GM11168 (cell line): Measurements from ENCODE around the gene AMOTL1.

ENCODE experiments used
- in situ Hi-C: fragments of 300-500 bp; cut with MboI; formaldehyde crosslinking; loops from one replicate; pipeline ENCODE4 v1.12.0; 2022; ENCODE audit warnings: low sequenced_read_pairs; ENCODE audit not compliant: unreplicated experiment

Gene AMOTL1

DNA sequence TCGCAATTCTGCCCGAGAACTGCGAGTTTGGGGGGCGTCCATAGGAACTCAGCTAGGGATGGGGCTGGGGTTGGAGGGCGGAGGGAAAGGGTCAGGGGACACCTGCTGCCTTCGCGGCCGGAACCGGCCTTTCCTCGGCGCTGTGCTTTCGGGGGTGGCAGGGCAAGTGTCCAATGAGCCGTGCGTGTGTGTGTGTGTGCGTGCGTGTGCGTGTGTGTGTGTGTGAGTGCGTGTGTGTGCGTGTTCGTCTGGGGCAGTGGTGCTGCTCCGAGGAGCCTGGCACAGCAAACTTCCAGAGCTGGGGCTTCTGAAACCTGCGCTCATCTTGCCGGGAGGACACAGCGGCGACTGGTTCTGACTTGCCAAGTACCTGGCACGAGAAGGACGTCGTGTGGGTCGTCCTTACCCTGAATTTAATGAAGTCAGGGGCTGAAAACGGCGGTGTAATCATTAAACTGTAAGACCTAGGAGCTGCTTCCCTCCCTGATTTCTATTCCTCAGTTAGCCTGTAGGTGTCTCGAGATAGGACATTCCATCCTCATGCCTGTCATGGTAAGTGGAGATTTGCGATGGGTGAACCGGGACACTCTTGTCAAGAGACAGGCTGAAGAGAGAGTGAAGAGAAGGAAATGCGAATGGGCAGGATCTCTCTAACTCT is 27.0 kb upstream of the AMOTL1 start:
- in situ Hi-C loops = no loop called here

- in situ Hi-C loops = no loop called here
These were observed 25.5 kb upstream of the AMOTL1 start for GRCh38 chr11:94742665-94743064.

DNA sequence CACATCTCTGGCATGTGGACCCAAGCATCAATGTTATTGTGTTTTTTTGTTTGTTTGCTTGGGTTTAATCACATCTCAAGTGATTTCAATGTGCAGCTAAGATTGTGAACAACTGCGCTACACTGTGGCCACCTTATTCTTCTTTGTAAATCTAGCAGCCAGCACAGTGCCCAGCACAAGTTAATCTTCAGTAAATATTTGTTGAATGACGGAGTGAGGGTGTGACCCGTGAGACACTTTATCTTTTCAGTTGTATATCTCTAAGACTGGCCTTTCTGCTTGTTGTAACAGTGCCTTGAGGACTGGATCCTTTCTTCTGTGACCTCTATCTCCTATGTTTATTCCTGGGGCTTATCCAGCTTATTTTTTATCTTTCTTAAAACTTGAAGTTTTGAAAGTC is 21.4 kb upstream of the AMOTL1 start:
- in situ Hi-C loops = no loop called here

DNA sequence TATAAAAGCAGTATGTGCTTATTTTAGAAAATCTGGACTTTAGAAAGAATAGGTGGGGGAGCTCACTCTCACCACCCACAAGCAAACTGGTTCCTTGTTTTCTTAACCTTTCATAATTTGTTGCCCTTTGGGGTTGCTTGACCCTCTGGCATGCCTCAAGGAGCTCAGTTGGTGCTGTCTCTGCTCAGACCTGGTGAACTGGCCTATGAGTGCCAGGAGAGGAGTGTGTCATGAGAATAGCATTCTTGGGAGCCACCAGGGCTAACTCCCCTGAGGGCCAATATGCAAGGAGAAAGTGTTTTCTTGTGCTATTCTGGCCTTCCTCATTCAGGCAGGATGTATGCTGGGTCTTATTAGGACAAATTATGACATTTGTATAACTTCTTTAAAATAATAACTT is 21.0 kb upstream of the AMOTL1 start:
- in situ Hi-C loops = no loop called here

DNA sequence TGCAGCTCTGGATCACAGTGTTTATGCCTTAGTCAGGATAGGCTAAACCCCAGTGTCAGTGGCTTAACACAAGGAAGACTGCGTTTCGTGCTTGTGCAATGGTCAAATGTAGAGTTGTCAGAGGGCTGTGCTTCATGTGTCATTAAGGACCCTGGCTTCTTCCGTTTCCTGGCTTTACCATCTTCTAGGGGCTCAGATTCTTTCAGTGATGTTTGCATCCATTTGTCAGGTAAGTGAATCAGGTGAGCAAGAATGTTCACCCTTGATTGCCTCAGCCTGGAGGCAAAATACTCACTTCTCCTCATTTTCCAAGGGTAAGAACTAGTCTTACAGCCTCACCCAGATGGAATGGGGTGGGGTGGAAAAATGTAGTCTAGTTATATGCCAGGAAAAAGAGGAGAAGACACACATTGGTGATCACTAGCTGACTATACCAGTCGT is 20.5 kb upstream of the AMOTL1 start:
- in situ Hi-C loops = no loop called here

- in situ Hi-C loops = no loop called here
These were observed 18.8 kb upstream of the AMOTL1 start for GRCh38 chr11:94749369-94749768.

GRCh38 chr11:94750319-94751217 is 17.6 kb upstream of the AMOTL1 start:
- in situ Hi-C loops = no loop called here

DNA sequence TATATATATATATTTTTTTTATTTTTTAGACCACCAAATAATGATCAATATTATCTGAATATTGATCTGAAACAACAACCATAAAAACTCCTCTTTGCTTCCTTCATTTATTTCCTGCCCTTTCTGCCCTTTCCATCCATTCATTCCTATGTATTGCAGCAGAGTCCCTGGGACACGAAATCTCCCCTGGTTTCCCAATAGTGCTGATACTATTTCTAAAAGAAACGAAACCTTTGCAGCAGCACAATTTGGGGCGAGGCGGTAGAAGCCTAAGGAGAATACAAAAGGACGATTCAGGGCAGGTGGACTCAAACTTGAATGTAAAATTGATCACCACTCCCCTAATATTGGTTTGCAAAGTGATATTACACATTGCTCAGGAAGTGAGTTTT is 16.9 kb upstream of the AMOTL1 start:
- in situ Hi-C loops = no loop called here

DNA sequence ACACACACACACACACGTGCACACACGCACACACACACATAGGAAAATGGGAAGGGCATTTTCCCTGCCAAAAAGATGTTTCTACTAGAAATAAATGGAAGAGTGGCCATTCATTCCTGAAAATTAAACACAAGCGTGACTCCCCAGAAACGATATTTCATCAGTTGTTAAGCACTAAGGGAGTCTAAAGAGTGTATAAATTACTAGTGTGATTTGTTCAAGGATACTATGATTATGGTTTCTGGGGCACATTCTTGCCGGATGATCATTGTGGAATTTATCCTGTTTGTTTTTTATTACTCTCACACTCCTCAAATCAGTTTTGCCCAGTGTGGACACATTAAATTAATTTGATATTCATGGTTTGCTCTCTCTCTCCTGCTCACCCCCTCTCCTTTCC is 16.4 kb upstream of the AMOTL1 start:
- in situ Hi-C loops = no loop called here

GRCh38 chr11:94753630-94754029 is 14.5 kb upstream of the AMOTL1 start:
- in situ Hi-C loops = no loop called here

DNA sequence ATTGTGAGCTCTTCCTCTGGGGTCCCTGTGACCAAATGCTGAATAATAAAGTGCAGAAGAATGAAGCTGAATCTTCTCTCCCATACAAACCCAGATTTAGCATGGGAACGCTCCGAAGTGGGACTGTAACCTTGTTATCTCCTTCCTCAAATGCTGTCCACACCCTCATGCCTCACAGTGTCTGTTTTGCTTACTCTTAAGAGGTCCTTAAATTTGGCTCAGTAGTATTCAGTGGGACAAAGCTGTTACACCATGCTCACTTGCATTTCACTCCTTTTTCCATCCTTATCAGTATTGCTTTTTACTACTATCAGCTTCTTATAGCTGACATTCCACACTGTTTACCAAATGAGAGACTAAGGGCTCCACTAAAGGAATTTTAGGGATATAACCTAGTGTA is 13.8 kb upstream of the AMOTL1 start:
- in situ Hi-C loops = no loop called here

- in situ Hi-C loops = no loop called here
These were observed 13.3 kb upstream of the AMOTL1 start for GRCh38 chr11:94754819-94755218.

DNA sequence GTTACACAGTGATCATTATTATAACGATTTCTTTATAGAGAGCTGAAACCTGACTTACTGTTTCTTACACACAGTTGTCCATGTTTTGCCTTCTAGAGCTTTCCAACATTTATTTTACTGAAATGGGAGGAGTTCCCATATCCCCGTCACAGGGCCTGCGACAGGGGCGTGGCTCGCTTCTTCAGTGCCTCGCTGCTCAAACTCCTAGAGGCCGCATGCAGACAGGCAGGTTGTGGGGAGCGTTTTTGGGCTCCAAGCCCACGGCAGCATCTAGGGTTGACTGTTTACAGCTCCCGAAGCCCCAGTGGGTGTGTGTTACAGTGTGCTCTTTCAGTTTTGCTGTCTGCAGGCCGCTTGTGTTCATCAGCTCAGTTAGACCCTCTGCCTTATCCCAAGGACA is 12.7 kb upstream of the AMOTL1 start:
- in situ Hi-C loops = no loop called here

- in situ Hi-C loops = no loop called here
These were observed 11.0 kb upstream of the AMOTL1 start for GRCh38 chr11:94757037-94757735.

GRCh38 chr11:94758666-94759065 is 9.5 kb upstream of the AMOTL1 start:
- in situ Hi-C loops = no loop called here

DNA sequence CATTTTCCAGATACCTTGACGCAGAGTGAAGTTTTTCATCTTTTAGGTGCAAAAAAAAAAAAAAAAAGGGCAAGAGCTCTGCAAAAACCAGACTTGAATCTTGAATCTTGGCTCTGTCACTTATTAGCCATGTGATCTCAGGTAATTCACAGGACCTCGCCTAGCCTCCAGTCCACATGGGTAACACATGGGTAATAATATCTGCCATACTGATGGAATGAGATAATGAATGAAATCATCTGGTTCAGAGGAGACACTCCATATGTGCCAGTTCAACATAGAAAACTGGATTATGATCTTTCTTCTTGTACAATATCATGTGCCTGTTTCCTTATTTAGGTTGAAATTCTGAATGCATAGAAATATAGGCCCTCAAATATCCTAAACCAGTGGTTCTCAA is 8.6 kb upstream of the AMOTL1 start:
- in situ Hi-C loops = no loop called here

GRCh38 chr11:94760296-94760695 is 7.9 kb upstream of the AMOTL1 start:
- in situ Hi-C loops = no loop called here

- in situ Hi-C loops = no loop called here
These were observed 5.9 kb upstream of the AMOTL1 start for GRCh38 chr11:94762208-94762607.

GRCh38 chr11:94762995-94763394 is 5.2 kb upstream of the AMOTL1 start:
- in situ Hi-C loops = no loop called here

DNA sequence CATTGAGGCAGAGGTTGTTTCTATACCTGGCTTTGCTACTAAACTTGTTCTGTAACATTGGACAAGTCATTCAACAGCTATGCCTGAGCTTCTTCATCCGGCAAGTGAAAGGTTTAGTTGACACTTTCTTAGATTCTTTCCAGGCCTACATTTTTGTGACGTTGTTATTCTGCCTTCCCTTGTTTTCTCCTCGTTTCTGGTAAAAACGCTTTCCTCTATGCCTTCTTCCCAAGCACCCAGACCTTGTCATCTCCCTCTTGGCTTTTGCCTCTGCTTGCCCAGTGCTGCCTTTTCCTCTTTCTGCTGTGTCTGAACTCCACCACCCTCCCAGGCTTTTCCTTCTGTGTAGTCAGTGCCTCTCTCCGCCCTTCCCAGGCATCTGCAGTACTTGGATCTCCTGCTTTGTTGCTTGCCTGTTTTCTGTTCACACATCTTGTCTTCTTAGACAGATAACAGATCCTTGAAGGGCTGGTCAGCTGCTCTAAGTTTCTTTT is 1.4 kb upstream of the AMOTL1 start:
- in situ Hi-C loops = no loop called here

- in situ Hi-C loops = no loop called here
These were observed 865 bp upstream of the AMOTL1 start for GRCh38 chr11:94767291-94767690.
